Stimulated activated CD4-positive, alpha-beta T cell treated with anti-CD3 and anti-CD28 coated beads, Interleukin-1b, Interleukin-23, amount 100 ng/mL, for 48 hours (primary cell): ENCODE measurements around the gene ARID5B.
A peak's percentile ranks its signal among the peaks of the same experiment; 100 is the strongest.

Experiments
- DNase-seq: peaks from one replicate; pipeline ENCODE4 v3.0.0-alpha.2; 2020

The ARID5B gene

GRCh38 chr10:62081341-62082270 lies 180.1 kb downstream of the ARID5B start:
- no peak for DNase-seq

DNA sequence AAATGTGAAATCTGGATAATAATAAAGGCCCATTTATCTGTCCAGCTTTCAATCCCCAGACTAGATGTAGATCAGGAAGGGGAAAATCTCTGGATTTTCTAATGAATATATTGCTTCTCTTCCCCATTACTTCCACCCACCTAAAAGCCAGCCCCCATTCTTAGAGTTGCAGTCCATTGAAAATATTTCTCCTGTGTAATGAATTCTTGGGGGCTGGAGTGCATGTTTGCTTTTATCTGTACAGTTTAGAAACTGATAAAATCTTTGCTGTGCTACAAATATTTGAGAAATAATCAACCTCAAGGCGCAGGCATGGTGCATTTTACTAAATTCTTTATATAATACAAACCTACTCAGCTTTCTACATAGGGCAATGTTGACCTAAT lies 180.8 kb downstream of the ARID5B start:
- no peak for DNase-seq

- peak; percentile 48 for DNase-seq
Observed at GRCh38 chr10:62082729-62083411, 181.4 kb downstream of the ARID5B start.

GRCh38 chr10:62083412-62084267 lies 182.1 kb downstream of the ARID5B start:
- no peak for DNase-seq

- DNase-seq: no peak
Observed at GRCh38 chr10:62084451-62084850, 183.0 kb downstream of the ARID5B start.

DNA sequence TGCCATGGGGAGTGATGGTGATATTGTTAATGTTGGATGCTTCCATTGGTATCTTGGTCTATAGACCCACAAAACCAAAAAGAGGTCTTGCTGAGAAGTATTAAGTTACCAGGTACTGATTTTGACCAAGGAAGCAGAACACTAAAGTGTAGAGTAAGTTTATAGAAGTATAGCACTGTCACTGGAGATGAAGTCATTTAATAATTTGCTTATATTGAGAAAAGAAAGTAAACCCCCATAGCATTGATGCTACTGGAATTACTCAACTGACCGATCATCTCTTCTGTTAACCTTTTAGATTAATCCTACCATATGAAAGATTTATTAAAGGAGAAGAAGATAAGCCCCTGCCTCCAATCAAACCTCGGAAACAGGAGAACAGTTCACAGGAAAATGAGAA lies 183.9 kb downstream of the ARID5B start:
- no peak for DNase-seq

DNA sequence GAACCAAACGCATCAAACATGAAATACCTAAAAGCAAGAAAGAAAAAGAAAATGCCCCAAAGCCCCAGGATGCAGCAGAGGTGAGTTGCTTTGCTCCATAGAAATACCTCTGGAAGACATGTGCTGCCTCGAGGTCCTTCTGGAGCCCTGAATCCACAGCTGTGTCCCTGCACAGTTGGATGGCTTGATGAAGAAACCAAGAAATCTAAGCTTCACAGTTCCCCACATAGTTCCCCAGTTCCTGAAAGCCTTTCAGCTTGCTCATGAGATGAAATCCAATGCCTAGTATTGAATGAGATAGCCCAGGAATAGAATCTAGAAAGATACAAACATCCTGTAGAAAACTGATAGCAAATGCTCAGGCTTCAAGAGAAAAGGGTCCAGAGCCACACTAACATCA lies 184.3 kb downstream of the ARID5B start:
- no peak for DNase-seq

GRCh38 chr10:62087329-62087728 lies 185.8 kb downstream of the ARID5B start:
- no peak for DNase-seq

- no peak for DNase-seq
Observed at GRCh38 chr10:62088786-62089185, 187.3 kb downstream of the ARID5B start.

DNA sequence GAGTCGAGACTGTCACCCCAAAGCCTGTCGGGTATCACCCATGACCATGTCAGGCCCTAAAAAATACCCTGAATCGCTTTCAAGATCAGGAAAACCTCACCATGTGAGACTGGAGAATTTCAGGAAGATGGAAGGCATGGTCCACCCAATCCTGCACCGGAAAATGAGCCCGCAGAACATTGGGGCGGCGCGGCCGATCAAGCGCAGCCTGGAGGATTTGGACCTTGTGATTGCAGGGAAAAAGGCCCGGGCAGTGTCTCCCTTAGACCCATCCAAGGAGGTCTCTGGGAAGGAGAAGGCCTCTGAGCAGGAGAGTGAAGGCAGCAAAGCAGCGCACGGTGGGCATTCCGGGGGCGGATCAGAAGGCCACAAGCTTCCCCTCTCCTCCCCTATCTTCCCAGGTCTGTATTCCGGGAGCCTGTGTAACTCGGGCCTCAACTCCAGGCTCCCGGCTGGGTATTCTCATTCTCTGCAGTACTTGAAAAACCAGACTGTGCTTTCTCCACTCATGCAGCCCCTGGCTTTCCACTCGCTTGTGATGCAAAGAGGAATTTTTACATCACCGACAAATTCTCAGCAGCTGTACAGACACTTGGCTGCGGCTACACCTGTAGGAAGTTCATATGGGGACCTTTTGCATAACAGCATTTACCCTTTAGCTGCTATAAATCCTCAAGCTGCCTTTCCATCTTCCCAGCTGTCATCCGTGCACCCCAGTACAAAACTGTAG lies 191.0 kb downstream of the ARID5B start:
- DNase-seq: no peak

- DNase-seq: no peak
Observed at GRCh38 chr10:62093863-62094291, 192.4 kb downstream of the ARID5B start.

- no peak for DNase-seq
Observed at GRCh38 chr10:62095181-62096122, 194.0 kb downstream of the ARID5B start.

GRCh38 chr10:62096256-62096933 lies 194.9 kb downstream of the ARID5B start:
- DNase-seq: no peak

DNA sequence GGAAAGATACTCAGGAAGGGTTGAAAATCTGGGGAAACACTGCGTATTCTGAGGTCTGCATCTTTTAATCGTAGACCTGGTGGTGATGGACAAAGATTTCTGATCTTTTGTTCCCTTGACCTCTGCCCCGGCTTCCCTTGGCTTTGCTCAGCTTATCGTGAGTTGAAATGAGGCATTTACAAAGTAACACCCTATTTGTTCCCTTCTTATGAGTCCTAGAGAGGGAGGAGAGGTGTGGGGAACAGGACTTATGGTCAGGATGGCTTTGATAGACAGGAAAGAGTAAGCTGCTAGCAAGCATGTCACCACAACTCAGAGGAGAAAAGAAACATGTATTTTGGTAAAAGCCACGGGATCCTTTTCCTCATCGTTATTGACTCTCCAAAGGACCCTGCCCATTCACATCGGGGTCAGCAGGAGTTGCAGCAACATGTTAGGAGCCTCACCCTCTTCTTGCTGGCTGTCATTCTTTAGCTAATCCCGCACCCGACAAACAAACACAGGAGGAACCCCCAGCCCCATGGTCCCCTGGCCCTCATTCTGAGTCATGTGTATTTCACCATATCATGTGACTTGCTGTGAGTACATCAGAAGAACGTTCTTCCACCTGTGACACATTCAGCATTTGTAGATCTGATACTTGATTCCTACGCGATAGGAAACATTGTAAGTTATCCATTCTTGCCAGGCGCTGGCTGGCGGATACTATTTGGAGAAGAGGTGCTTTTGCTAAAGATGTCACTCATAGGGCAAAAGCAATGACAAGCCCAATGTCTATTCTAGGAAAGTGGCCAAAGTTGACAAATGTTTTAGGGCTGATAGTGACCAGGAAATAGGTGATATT lies 197.0 kb downstream of the ARID5B start:
- DNase-seq: no peak

DNA sequence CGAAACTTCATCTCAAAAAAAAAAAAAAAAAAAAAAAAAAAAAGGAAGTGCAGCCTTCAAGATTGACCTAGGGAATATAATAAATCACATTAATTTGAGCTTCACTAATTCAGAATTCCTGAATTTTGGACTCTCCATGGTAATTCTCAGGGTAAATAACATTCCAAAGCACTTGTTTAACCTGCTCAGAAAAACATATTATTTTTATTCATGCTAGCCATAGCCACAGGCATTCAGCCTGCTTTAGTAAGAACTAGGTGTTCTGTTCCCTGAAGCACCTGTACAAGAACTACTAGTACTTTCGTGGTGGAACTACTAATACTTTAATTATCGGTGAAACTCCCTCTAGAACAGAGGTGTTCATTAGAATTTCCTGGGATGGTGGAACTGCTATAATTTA lies 197.8 kb downstream of the ARID5B start:
- DNase-seq: no peak

DNA sequence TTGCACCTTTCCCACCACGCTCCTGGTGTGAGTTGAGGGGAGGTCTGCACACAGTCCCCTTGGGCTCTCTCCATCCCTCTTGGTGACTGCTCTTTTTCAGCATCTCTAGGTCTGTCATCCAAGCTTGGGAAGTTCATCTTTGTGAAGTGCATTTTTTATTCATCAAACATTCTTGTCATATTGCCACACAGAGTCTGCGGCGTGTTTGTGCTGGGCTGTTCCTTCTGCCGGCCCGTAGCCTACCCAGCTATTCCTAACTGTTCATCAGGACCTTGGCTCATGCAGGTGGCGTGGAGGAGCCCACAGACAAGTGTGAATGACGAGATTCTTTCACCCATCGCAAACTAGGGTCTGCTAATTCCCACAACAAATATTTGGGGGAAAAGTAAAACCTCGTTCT lies 202.4 kb downstream of the ARID5B start:
- no peak for DNase-seq

DNA sequence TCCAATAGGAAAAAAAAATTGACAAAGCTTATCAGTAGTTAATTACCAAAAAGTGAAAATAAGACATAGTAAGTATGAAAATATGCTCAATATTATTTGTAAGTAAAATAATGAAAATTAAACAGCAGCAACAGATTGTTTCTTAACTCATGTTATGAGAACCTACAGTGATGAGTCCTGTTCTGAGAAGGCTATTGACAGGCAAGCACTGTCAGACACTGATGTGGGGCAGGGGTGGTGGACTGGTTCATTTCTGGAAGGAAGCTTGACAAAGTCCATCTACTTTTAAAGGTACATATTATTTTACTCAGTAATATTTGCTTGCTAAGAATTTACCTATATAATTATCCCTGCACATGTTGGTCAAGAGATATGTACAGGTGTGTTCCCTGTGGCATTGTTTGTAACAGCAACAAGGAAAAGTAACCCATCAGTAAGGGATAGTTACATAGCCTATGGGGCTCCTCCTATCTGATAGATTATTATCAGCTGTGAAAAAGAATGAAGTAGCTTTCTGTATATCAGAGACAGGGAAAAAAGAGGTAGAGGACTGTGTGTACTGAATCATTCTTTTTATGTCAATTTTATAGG lies 205.5 kb downstream of the ARID5B start:
- no peak for DNase-seq

GRCh38 chr10:62108759-62109586 lies 207.5 kb downstream of the ARID5B start:
- no peak for DNase-seq
